Measurements from ENCODE around the gene SCNN1A. TPM values are rescaled to one million over a fixed set of nuclear protein-coding genes. Genes with fewer than 3 reads are reported as not detected.

SCNN1A gene
- total and polyA plus RNA-seq, 2 of the 13 experiments (the other 11 are each of a cell fraction or from before 2014, with no cell fraction given) = 1.5 to 14.6 TPM

DNA sequence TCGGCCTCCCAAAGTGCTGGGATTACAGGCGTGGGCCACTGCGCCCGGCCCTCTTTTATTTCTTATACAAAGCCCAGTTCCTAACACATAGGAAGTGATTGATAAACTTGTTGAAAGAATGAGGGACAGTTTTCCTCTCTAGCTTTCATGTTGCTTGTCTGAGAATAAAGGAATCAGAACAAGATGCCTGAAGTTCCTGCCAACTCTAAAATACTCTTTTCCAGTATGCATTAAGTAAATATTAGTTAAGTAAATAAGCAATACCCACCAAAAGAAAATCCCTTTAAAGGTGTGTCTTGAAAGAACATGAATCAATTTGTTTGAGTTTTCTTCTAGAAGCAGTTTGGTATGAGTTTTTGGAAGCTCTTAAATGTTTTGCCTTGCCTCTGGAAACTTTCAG is 45.0 kb upstream of the SCNN1A start:
- Histone ChIP-seq H3K4me3 (replicated peaks in 1 of 3; ENCODE audit: insufficient read depth in 1 of 3, low read depth in 2 of 3, low read length in 3 of 3) (no peak overlapping the region), H3K36me3 (replicated peaks in 1 of 2; ENCODE audit: control insufficient read depth in 1 of 2, insufficient read depth in 2 of 2, low read length in 2 of 2) (no peaks in the 10 kb centered on the region), H3K4me2 (ENCODE audit: low read depth, low read length) (no peak overlapping the region; the same call in 1 of the 2 replicates), H3K9ac (ENCODE audit: insufficient read depth, low read depth, low read length) (no peak overlapping the region), H3K27me3 (ENCODE audit: control insufficient read depth in 1 of 2, insufficient read depth in 2 of 2, low read length in 2 of 2) (peaks cover 0 to 2% of the 10 kb centered on the region in 2 experiments; a peak in 2 of 5 replicates), H3K79me2 (ENCODE audit: insufficient read depth, low read length) (no peaks in the 10 kb centered on the region), H2AFZ (ENCODE audit: low read length) (no peak overlapping the region), H3K4me1 (ENCODE audit: insufficient read depth, low read length) (peaks cover 50% of the 10 kb centered on the region), H4K20me1 (ENCODE audit: insufficient read depth, low read length) (no peaks in the 10 kb centered on the region), H3K9me3 (ENCODE audit: low read length) (no peaks in the 10 kb centered on the region), H3K27ac (ENCODE audit: extremely low read length, insufficient read depth, low read length) (no peak overlapping the region)
- ATAC-seq (no peak), FAIRE-seq (no peak), DNase-seq (ENCODE audit: low spot score) (no peak)
- no TSS peak for BruUV-seq (replicated peaks)
- ChIA-PET CTCF (ENCODE audit: low intra/inter-chr PET ratio, low total read pairs) (no interaction called here), POLR2A (interaction anchor here (0.6 to 1.4 kb wide), 4 partner anchors 37 to 114 kb away, joined by 3 to 6 read pairs (median 4); partner anchors contain the start of genes GAPDH, LTBR and VAMP1)
- intact Hi-C loops (cut with micrococcal nuclease; ENCODE audit: unreplicated experiment) (loop anchor here (5.0 kb wide), 2 partner anchors 83 to 137 kb away; partner anchors contain the start of gene IFFO1), in situ Hi-C loops (cut with HindIII; ENCODE audit: extremely low pct_ligation_motif_present, low pct_unique_long_range_greater_than_20kb) (loop anchor here (5.0 to 10.0 kb wide), 2 partner anchors 42 to 114 kb away; partner anchors contain the start of gene GAPDH)
- 5% methylated on average over 4 of the region's 4 CpGs for WGBS (ENCODE audit: low lambda C conversion rate)
- TF ChIP-seq, protein P1, sequence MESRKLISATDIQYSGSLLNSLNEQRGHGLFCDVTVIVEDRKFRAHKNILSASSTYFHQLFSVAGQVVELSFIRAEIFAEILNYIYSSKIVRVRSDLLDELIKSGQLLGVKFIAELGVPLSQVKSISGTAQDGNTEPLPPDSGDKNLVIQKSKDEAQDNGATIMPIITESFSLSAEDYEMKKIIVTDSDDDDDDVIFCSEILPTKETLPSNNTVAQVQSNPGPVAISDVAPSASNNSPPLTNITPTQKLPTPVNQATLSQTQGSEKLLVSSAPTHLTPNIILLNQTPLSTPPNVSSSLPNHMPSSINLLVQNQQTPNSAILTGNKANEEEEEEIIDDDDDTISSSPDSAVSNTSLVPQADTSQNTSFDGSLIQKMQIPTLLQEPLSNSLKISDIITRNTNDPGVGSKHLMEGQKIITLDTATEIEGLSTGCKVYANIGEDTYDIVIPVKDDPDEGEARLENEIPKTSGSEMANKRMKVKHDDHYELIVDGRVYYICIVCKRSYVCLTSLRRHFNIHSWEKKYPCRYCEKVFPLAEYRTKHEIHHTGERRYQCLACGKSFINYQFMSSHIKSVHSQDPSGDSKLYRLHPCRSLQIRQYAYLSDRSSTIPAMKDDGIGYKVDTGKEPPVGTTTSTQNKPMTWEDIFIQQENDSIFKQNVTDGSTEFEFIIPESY (CRISPR knock-in tag; IDR thresholded peaks at IDR 0.05) = no peak
- peak; percentile 93 for TF ChIP-seq ZNF7 (CRISPR knock-in tag; IDR thresholded peaks at IDR 0.05)

DNA sequence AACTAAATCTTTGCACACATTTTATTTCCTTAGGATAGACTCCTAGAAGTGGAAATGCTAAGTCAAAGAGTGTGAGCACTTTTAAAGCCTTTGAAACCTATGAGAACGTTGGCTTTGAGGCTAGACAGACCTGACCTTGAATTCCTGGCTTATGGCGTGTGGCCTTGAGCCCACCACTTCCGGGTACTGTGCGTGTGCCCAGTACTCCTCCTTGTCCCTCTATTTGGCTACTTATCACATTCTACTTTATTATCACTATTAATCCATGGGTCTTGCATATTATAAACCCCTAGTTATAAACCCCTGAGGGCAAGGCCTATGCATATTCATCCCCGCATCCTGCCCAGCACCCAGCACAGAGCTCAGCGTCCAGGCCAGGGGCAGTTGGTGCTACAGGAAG is 43.4 kb upstream of the SCNN1A start:
- no TSS peak for BruUV-seq (replicated peaks)
- WGBS (ENCODE audit: low lambda C conversion rate) = 38% methylated on average over 6 of the region's 6 CpGs
- ATAC-seq (peak; percentile 19; the same call in 2 of the 3 replicates), FAIRE-seq (no peak), DNase-seq (ENCODE audit: low spot score) (no peak)
- peaks cover 0 to under 1% of the 10 kb centered on the region in 2 experiments; a peak in 1 of 5 replicates for H3K27me3 ChIP-seq (ENCODE audit: control insufficient read depth in 1 of 2, insufficient read depth in 2 of 2, low read length in 2 of 2)
- in situ Hi-C loops (cut with HindIII; ENCODE audit: extremely low pct_ligation_motif_present, low pct_unique_long_range_greater_than_20kb) (no loop called here), intact Hi-C loops (cut with micrococcal nuclease; ENCODE audit: unreplicated experiment) (no loop called here)
- no peak overlapping the region for H2AFZ ChIP-seq (ENCODE audit: low read length)
- H3K79me2 ChIP-seq (ENCODE audit: insufficient read depth, low read length) = no peaks in the 10 kb centered on the region
- H4K20me1 ChIP-seq (ENCODE audit: insufficient read depth, low read length) = no peaks in the 10 kb centered on the region
- peak overlapping the region; percentile 10; the same call in 1 of the 2 replicates for H3K4me2 ChIP-seq (ENCODE audit: low read depth, low read length)
- CTCF ChIA-PET (ENCODE audit: low intra/inter-chr PET ratio, low total read pairs) = no interaction called here
- no peak overlapping the region for H3K27ac ChIP-seq (ENCODE audit: extremely low read length, insufficient read depth, low read length)
- no peaks in the 10 kb centered on the region for H3K9me3 ChIP-seq (ENCODE audit: low read length)
- H3K9ac ChIP-seq (ENCODE audit: insufficient read depth, low read depth, low read length) = no peak overlapping the region
- POLR2A ChIA-PET = interaction anchor here (0.7 to 2.5 kb wide), 4 partner anchors 32 to 52 kb away, joined by 3 to 9 read pairs (median 3); partner anchors contain the start of genes TAPBPL and VAMP1
- H3K36me3 ChIP-seq (replicated peaks in 1 of 2; ENCODE audit: control insufficient read depth in 1 of 2, insufficient read depth in 2 of 2, low read length in 2 of 2) = no peaks in the 10 kb centered on the region
- no peak overlapping the region for H3K4me3 ChIP-seq (replicated peaks in 1 of 3; ENCODE audit: insufficient read depth in 1 of 3, low read depth in 2 of 3, low read length in 3 of 3)
- peaks cover 37% of the 10 kb centered on the region for H3K4me1 ChIP-seq (ENCODE audit: insufficient read depth, low read length)
- TF ChIP-seq ZSCAN21 (CRISPR knock-in tag; IDR thresholded peaks at IDR 0.05; ENCODE audit: borderline replicate concordance) = peak; percentile 54; the same call in 1 of the 2 replicates
- TF ChIP-seq ELF3 (CRISPR knock-in tag; IDR thresholded peaks at IDR 0.05) = peak; percentile 83
- TF ChIP-seq, protein P2, sequence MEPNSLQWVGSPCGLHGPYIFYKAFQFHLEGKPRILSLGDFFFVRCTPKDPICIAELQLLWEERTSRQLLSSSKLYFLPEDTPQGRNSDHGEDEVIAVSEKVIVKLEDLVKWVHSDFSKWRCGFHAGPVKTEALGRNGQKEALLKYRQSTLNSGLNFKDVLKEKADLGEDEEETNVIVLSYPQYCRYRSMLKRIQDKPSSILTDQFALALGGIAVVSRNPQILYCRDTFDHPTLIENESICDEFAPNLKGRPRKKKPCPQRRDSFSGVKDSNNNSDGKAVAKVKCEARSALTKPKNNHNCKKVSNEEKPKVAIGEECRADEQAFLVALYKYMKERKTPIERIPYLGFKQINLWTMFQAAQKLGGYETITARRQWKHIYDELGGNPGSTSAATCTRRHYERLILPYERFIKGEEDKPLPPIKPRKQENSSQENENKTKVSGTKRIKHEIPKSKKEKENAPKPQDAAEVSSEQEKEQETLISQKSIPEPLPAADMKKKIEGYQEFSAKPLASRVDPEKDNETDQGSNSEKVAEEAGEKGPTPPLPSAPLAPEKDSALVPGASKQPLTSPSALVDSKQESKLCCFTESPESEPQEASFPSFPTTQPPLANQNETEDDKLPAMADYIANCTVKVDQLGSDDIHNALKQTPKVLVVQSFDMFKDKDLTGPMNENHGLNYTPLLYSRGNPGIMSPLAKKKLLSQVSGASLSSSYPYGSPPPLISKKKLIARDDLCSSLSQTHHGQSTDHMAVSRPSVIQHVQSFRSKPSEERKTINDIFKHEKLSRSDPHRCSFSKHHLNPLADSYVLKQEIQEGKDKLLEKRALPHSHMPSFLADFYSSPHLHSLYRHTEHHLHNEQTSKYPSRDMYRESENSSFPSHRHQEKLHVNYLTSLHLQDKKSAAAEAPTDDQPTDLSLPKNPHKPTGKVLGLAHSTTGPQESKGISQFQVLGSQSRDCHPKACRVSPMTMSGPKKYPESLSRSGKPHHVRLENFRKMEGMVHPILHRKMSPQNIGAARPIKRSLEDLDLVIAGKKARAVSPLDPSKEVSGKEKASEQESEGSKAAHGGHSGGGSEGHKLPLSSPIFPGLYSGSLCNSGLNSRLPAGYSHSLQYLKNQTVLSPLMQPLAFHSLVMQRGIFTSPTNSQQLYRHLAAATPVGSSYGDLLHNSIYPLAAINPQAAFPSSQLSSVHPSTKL (CRISPR knock-in tag; IDR thresholded peaks at IDR 0.05) = peak; percentile 50
- TF ChIP-seq ZNF709 (CRISPR knock-in tag; IDR thresholded peaks at IDR 0.05) = no peak
- TF ChIP-seq RFXANK (CRISPR knock-in tag; IDR thresholded peaks at IDR 0.05) = no peak
- TF ChIP-seq FOSL2 (CRISPR knock-in tag; IDR thresholded peaks at IDR 0.05) = 0 out of 2 replicates have a peak, but pooled peaks have one; percentile 6
- TF ChIP-seq FLYWCH1 (CRISPR knock-in tag; IDR thresholded peaks at IDR 0.05) = no peak
- TF ChIP-seq GABPA (IDR thresholded peaks at IDR 0.05; ENCODE audit: low read depth, low read length) = no peak
- TF ChIP-seq GABPA (CRISPR knock-in tag; IDR thresholded peaks at IDR 0.05; ENCODE audit: low read depth) = peak; percentile 48; the same call in 1 of the 2 replicates
- peak; percentile 28; the same call in 1 of the 2 replicates for TF ChIP-seq ETV5 (CRISPR knock-in tag; IDR thresholded peaks at IDR 0.05; ENCODE audit: borderline replicate concordance)
- TF ChIP-seq RARA (CRISPR knock-in tag; IDR thresholded peaks at IDR 0.05) = peak; percentile 46; the same call in 1 of the 2 replicates
- peak; percentile 2 for TF ChIP-seq TEAD3 (CRISPR knock-in tag; optimal IDR thresholded peaks at IDR 0.05; ENCODE audit: borderline replicate concordance)

Data from HepG2 (cell line).